GM21447 (cell line): ENCODE results near the gene MYO7B.

Experiments used
- ATAC-seq: cut with Tn5 transposase; IDR thresholded peaks from one replicate; pipeline ENCODE4 v1.9.1; 2021; ENCODE audit not compliant: unreplicated experiment

The MYO7B gene

DNA sequence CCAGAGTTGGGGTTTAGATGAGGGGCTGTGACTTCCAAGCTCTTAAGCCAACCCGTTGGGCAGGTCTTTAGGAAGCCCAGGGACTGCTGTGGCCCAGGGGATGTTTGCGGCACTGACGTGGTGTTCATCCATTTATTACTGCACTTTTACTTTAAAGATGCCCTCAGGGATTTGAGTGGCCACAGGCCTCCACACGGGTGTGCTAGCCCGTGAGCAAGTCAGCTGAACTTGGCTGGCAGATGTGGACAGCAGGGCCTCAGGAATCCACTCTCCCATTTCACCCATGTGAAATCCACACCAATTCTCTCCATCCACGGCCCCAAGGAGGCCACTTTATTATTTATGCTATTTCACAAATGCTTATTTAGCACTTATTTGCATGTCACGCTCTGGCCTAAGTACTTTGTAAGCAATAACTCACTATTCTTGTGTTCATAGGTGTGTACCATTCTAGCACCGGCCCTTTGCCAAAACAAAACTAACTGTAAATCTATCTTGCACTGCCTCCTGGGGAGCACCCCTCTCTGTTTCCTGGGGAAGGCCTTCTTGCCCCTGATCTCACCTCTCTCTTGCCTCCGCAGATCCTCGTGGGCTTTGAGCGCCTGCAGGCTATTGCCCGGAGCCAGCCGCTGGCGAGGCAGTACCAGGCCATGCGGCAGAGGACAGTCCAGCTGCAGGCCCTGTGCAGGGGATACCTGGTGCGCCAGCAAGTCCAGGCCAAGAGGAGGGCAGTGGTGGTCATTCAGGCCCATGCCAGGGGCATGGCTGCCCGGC is 71.3 kb downstream of the MYO7B start:
- ATAC-seq, result no peak

DNA sequence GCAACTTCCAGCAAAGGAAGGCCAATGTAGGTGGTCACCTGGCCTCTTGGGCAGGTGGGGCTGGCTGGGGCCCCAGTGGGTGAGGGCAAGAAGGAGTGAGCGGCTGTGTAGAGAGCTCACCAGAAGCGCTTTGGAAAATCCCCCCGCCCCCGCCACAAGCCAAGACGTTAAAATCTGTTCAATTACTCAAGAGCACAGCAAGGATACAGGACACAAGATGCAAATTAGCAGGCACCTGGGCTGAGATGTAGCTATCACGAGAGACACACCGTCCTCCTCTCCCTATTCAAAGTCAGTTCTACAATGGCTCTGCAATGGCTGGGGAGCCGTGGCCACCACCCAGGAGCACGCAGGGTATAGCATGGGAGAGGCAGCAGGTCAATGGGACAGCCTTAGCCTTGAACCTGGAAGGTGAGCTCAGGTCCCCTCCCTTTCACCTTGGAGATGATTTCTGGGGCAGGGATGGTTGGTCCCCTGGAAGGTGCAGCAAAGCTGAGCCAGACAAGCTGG is 72.0 kb downstream of the MYO7B start:
- no peak for ATAC-seq

DNA sequence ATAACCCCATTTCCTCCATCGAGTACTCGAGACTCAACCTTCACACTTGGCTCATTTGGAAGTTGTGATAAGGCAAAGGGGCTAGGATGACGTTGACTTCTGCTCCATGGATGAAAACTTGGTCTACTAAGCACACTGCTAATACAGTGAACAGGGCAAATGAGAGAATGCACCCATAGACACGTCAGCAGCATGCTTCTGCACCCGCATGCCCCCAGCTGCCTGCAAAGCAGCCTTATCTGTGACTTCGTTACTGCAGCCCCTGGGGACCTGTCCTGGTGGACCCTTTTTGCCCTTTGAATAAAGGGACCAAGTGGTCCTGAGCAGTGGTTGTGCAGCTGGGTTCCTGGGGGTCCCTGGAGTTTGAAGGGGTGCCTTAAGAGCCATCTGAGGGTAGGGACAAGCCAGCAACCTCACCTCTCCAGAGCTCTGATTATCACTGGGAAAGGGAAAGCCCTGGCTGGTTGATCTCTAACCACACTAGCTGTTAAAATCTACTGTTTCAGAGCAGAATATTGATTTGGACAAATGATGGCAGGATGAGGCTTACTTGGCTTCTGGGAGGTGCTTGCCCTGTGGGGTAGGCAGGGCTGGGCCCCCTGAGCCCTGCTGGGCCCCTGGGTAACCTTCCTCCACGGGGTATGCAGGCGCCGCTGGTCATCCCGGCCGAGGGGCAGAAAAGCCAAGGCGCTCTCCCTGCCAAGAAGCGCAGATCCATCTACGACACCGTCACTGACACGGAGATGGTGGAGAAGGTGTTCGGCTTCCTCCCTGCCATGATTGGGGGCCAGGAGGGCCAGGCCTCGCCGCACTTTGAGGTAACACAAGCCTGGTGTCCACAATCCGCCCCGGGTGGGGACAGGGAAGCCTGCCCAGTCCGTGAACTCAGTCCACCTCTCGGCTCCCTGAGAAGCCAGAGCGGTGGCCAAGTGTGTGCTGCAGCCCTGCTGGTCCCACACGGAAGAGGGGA is 72.9 kb downstream of the MYO7B start:
- no peak for ATAC-seq

DNA sequence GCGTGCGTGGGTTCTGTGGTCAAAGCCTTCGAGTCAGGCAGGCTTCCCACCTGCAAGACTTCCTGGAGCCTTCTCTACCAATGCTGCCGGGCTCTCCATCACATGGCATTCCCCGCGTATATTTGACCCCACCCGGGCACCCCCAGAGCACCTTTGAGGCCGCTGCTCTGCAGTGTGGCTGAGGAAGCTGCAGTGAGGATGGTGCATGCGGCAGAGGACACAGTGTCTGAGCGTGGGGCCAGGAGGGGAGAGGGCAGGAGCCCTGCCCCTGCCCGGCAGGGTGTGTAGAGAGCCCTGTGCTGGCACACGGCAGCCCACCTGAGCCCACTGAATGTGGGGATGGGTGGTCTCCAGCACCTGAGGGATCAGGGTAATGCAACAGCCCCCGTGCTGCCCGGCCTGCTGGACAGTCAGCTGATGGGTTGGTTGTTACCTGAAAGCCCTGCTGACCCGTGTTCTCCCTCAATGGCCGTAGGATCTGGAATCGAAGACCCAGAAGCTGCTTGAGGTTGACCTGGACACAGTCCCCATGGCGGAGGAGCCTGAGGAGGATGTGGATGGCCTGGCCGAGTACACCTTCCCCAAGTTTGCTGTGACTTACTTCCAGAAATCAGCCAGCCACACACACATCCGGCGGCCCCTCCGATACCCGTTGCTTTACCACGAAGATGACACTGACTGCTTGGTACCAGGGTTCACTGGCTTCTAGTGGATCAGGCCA is 73.7 kb downstream of the MYO7B start:
- ATAC-seq, result no peak

DNA sequence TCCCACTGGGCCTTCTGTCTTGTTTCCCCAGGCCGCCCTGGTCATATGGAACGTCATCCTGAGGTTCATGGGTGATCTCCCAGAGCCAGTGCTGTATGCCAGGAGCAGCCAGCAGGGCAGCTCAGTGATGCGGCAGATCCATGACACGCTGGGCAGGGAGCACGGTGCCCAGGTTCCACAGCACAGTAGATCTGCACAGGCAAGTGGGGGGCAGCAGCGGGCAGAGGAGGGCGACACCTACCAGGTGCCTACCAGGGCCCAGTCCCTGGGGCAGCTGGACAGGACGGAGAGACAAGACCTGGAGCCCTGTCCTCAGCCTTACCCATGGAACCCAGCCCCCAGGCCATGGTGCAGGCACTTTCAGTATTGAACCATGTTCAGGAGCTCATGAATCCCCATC is 74.3 kb downstream of the MYO7B start:
- ATAC-seq, result no peak

DNA sequence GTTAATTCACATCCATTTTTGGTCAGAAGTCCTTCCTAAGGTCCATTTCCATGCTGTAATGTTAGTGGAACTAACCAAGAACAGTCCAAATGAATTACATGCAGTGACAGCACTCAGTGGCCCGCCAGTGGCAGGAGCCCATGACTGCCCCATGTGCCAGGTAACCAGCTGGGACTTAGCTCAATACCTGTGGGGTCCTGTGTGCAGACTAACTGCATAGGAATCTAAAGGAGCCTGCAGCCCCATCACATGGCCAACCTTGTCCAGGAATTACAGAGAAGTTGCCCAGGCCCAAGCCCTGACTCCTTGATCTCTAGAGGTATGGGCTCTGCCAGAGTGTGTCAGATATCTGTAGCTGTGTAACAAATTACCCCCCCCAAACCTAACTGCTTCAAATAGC is 75.1 kb downstream of the MYO7B start:
- no peak for ATAC-seq

DNA sequence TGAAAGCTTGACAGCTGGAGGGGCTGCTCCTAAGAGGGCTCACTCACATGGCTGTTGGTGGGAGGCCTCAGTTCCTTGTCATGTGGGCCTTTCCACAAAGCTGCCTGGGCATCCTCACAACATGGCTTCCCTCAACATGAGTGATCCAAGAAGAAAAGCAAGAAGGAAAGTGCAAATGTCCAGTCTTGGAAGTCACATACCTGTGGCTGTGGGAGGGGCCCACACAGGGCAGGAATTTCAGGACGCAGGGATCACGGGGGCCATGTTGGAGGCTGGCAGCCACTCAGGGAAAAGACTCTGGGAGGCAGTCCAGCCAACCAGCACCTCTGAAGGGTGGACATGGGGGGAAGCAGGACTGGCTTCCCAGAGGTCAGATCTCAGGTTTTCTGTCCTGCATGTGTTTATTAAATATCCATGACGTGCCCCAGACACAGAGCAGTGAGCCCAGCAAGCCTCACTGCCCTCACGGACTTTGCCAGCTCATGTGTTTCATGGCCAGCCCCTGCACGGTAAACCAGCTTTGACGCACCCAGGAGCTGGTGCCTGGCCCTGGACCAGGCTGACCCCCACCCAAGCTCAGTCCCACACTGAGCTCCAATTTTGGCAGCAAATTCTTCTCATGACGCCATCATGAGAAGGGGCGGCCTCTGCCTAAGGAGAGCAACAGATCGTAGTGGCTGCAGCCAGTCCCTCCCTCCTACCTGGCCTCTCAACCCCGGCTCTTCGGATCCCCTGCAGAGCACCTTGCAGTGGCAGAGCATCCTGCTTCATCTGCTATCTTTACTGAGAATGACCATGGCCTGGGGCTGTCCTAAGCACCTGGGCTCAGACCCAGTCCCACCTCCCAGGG is 75.8 kb downstream of the MYO7B start:
- no peak for ATAC-seq

DNA sequence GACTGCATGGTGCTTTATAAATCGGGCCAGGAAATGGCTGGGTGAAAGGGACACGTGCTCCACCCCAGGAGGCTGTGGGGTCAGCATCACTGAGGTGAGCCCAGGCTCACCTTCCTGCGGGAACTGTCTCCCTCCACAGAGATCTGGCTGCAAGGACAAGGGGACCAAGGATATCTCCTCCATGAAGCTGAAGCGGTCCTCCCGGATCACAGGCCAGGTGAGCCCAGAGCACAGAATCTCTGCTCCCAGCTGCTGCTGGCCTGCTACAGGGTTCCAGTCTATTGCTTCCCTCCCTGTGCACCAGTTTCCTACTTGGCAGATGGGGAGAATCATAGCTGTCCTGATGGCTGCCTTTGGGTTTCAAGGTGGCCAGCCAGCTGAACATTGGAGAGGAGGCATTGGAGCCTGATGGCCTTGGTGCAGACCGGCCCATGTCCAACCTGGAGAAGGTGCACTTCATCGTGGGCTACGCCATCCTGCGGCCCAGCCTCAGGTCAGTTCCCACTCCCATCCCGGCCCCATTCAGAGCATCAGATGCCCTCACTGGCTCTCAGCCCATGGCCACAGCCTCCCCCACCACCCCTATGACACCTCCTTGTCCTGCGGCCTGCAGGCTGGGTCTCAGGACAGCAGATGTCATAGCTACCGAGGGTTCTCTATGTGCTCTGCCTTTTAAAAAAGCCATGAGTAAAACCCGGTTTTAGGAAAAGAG is 76.8 kb downstream of the MYO7B start:
- no peak for ATAC-seq

DNA sequence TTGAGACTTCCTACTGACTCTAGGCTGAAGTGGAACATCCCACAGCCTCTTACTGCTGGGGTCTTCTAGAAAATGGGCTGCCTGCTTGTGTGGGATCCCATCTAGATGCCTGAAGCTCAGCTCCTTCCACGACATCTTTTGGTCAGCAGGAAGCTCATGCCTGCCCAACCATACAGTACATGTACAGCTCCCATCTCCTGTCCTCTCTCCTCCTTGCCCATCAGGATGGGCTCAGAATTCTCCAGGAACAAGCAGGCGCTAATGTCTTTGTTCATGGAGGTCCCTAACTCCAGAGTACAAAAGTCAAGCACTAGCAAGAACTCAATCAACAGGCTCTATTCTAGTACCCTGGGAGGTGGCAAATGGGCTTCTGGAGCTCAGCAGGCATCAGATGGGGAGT is 78.8 kb downstream of the MYO7B start:
- ATAC-seq, result no peak

DNA sequence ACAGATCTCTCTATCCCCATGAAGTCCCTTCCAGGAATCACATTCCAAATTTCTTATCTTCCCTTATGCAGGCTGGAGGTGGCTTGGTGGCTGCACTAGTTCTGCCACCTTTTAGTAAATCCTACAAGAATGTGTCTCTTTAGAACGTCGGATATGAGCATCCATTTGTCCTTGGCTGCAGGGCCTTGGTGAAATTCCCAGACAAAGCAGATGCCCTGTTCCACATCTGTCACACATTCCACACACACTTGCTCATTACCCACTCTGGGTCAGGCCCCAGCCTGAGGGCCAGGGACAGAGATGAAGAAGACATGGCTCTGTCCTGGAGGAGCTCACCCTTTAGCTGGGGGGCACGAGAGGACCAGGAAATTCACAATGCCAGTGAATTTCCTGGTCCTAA is 79.2 kb downstream of the MYO7B start:
- no peak for ATAC-seq

DNA sequence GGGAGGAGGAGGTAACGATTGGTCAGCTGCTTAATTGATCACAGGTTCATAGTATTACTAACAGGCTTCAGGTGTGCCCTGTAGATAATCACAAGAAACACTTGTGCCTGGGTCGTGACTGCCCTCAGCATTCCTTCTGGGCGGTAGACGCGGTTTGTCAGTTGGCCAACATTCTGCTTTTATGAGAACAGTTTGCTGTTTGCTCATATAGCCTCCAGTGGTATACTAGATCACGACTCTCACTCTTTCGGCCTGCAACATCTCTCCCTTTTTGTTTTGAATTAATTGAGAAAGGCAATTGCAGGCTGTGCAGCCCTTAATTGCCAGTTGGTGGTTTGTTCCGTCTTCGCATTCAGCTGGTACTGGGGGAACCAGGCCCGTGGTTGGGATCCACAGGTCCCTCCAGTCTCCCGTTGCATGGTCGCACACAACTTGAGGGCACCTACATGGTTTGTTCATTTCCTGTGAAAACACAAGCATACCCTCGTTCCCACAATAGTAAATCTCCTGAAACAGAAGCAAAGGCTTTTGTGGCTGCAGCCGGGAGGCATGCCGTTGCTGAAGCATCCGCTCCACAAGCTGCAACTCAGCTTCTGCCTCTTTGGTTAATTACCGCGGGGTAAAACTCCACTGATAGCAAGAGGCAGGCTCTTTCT is 80.2 kb downstream of the MYO7B start:
- ATAC-seq, result no peak

DNA sequence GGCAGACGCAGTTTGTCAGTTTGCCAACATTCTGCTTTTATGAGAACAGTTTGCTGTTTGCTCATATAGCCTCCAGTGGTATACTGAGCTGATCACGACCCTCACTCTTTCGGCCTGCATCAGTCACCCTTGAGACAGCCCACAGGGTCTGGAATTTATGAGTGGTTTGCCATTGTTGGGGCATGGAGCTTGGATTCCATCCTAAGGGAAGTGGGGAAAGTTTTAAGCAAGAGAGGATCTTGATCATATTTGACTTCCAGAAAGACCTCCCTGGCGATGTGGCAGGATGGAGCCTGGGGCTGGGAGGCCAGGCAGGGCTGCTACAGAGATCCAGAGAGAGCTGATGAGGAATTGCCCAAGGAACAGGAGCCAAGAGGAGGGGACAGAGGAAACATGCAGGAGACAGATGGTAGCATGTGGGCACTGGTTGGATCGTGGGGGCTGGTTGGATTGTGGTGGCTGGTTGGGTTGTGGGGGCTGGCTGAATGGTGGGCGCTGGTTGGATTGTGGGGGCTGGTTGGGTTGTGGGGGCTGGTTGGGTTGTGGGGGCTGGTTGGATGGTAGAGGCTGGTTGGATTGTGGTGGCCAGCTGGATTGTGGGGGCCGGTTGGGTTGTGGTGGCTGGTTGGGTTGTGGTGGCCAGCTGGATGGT is 83.2 kb downstream of the MYO7B start:
- ATAC-seq, result no peak

DNA sequence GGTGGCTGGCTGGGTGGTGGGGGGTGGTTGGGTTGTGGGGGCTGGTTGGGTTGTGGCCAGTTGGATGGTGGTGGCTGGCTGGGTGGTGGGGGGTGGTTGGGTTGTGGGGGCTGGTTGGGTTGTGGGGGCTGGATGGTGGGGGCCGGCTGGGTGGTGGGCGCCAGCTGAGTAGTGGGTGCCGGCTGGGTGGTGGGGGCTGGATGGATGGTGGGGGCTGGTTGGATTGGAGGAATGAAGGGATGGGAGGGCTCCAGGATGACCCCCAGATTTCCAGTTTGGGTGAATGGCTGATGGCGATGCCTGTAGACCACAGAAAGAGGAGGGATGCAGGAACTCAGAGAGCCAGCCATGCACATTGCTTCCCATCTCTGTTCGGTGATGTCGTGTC is 83.7 kb downstream of the MYO7B start:
- ATAC-seq, result no peak

DNA sequence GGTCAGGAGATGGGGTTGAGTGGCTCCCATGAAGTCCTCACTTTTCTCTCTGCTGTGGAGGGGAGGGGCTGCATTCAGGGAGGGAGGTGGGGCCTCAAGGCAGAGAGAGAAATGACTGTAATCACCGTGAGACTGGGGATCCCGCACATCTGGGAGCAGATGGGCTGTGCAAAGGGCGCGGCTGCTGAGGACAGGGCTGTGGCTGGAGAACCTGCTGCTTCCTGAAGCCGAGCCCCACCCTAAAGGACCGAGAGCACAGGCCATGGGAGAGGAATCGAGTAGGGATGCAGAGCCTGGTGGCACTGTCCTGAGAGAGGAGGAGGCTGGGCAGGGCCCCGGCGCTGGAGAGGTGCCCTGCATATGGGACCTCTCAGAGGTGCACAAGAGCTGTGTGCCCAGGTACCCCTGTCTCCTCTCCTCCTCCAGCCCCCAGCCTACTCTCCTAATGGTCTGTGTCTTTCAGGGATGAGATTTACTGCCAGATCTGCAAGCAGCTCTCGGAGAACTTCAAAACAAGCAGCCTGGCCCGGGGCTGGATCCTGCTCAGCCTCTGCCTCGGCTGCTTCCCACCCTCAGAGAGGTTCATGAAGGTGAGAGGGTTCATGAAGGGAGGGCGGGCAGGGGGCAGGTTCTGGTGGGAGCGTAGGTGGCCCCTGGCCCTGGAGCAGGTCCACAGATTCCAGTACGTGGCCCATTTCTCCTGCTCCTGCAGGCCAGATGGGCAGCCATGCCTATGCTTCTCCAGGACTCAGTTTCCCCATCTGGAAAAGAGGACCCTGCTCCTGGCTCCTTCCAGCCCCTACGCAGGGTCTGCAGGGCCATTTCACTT is 84.6 kb downstream of the MYO7B start:
- ATAC-seq, result no peak

DNA sequence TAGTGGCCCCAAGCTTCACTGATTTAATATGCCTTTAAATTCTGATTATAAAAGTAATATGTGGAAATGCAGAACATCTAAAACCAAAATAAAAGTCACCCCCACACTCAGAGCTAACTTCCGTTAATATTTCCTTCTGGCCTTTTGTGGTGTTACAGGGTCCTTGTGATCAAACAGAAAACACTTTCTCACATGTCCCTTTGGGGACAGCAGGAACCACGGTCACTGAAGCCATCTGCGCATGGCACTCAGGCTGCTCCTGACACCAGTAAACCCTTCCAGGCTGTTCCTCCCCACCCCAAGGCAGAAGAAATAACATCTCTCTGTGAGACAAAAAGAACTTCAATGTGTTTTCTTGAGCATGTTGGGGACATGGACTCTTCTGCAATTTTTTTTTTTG is 85.4 kb downstream of the MYO7B start:
- no peak for ATAC-seq

DNA sequence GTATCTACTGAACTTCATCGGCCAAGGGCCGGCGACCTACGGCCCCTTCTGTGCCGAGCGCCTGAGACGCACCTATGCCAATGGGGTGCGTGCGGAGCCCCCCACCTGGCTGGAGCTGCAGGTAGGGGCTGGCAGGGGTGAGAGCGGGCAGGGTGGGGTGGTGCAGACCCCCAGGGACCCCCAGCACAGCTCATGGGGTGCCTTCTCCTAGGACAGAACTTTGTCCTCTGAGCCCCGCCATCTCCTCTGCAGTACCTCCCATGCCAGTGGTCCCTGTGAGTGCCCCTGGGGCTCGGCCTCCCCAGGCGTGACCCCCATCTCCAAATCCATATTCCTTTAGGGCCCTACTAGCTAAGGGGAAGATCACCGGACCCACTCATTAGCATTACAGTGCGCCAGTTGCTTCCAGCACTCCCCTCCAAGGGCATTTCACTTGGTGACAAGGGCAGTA is 86.5 kb downstream of the MYO7B start:
- no peak for ATAC-seq

DNA sequence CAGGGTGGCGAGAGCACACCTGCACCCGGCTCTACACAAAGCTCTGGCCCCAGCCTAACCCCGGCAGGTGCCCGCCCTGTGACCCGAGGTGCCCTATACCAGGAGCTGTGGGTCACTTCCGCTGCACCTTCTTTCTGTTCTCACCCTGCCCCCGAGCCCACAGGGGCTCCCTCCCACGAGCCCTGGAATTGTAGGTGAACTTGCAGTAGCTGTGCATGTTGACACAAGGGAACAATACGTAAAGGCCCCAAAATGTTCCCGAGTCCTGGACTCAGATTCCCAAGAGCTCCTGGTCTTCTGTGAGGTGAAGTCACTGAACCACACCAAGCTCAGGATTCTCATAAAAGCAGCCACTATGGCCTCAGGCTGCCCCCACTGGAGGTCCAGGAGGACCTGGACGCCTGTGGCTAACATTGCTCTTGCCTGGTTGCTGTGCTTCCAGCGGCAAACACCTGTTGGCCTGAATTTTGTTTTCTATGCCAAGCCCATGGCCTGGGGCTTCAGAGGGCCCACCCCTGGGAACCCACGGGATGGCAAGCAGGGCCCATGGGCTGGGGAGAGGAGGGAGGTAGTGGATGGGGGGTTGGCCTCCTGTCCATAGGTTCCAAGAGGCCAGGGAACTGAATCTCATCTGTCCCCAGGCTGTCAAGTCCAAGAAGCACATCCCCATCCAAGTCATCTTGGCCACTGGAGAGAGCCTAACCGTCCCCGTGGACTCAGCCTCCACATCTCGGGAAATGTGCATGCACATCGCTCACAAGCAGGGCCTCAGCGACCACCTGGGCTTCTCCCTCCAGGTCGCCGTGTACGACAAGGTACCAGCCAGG is 87.3 kb downstream of the MYO7B start:
- ATAC-seq, result no peak
